GM18505 (cell line): Measurements from ENCODE around the gene PPP2R1A.
"Not testable (repeated sequence)": the region's sequence is repeated elsewhere in the genome, so short reads cannot be mapped to it uniquely, and the experiment has no call there.

Experiments used
- ATAC-seq: cut with Tn5 transposase; IDR thresholded peaks from one replicate; pipeline ENCODE4 v1.9.1; 2021; ENCODE audit not compliant: unreplicated experiment
- POLR2A ChIP-seq: IDR thresholded peaks from 4 replicates; pipeline ENCODE4 v1.6.1; 2011; ENCODE audit warnings: borderline replicate concordance; ENCODE audit not compliant: insufficient read depth, insufficient read length; ENCODE audit errors: extremely low read depth

Gene PPP2R1A

GRCh38 chr19:52219611-52220010 is 29.8 kb downstream of the PPP2R1A start:
- no peak for ATAC-seq
- no peak for TF ChIP-seq POLR2A

DNA sequence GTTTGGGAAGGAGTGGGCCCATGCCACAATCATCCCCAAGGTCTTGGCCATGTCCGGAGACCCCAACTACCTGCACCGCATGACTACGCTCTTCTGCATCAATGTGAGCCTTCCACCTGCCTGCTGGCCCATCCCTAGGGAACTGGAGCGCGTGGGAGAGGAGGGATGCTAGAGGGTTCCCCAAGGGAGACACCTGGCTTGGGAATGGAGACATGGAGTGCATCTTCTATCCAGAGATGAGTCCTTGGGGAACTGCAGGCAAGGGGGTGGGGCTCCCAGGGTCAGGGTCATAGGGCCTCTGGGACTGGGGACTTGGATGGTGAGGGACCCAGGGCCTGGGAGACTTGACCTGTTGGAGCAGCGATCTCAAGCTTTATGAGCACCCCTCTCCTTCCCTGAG is 31.2 kb downstream of the PPP2R1A start:
- no peak for TF ChIP-seq POLR2A
- no peak for ATAC-seq

GRCh38 chr19:52221831-52222375 is 32.1 kb downstream of the PPP2R1A start:
- ATAC-seq = no peak
- no peak for TF ChIP-seq POLR2A

DNA sequence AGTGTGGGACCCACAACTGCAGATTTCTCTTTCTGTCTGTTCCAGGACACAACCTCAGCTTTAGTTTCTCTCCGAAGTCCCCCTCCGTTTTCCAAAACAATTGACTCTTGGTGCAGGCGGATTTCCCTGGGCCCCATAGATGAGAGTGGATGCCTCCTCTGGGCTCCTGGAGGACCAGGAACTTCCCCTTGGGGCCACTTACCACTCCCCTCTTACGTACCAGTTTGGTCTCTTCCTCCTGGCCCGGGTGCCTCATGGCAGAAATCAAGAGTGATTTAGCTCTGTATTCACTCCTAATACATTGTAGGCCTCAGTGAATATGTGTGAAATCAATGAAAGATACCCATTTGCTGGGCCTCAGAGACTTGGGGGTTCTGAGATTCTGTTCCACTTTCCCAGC is 34.4 kb downstream of the PPP2R1A start:
- TF ChIP-seq POLR2A = no peak
- no peak for ATAC-seq

DNA sequence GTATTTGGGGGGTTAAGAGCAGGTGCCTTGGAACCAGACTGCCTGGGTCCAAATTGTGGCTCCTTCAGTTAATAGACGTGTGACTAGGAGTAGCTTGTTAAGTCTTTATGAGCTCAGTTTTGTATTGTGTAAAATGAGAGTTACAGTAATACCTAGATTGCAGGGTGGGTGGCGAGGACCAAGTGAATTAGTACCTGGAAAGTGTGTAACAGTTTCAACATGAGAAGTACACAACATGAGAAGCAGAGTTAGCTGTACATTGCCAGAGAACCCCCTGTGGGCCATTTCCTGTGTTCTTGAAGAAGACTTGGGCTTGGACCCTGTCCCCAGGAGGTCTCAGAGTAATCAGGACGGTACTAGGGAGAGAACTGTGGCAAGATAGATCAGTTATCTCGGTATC is 36.8 kb downstream of the PPP2R1A start:
- TF ChIP-seq POLR2A = no peak
- no peak for ATAC-seq

DNA sequence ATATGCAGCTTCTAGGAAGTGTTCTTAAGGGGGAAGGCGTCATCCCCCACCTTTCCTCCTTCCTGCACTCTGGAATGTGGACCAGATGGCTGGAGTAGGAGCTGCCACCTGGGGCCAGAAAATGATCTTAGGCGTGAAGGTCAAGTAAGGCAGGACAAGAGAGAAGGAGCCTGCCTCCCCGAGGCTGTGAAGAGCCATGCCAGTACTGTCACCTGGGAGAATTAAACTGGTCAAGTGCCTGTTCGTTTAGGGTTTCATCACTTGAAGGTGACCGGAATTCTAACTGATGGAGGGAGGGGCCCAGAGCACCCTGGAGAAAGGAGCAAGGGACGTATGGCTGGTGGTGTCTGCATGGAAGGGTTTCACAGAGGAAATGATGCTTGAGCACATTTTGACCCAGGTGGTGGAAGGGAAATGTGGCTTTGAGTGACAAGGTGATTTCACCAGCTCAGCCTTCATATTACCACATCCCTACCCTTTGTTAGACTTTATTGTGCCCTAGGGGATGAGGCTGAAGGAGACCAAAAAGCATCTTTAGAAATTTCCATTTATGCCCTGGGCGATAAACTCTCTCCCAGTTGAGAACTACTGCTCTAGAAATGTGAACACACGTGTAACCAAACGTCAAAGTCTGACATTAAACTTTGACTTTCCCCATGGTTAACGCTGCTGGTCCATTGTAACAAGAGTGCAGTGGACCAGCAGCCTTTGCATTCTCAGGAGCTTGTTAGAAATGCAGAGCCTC is 37.5 kb downstream of the PPP2R1A start:
- no peak for ATAC-seq
- no peak for TF ChIP-seq POLR2A

DNA sequence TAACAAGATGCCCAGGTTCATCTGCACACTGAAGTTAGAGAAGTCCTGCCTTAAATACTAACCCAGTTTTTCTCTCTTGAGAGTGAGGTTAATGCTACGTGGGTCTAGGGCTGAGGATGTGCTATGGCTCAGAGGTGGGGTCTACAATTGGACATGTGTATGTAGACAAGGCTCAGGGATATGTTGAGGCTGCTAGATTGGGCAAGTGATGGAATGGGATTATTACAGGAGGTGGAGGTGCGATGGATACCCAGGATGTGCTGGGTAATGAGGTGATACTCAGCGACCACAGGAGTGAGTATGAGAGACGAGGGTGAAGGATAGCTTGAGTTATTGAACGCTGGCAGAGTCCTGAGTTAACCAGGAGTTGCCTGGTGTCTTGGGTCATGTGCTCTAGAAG is 38.1 kb downstream of the PPP2R1A start:
- no peak for TF ChIP-seq POLR2A
- ATAC-seq = no peak

- ATAC-seq = no peak
- no peak for TF ChIP-seq POLR2A
Measured at GRCh38 chr19:52229524-52229923, 39.7 kb downstream of the PPP2R1A start.

GRCh38 chr19:52230685-52231084 is 40.8 kb downstream of the PPP2R1A start:
- no peak for TF ChIP-seq POLR2A
- ATAC-seq = no peak

DNA sequence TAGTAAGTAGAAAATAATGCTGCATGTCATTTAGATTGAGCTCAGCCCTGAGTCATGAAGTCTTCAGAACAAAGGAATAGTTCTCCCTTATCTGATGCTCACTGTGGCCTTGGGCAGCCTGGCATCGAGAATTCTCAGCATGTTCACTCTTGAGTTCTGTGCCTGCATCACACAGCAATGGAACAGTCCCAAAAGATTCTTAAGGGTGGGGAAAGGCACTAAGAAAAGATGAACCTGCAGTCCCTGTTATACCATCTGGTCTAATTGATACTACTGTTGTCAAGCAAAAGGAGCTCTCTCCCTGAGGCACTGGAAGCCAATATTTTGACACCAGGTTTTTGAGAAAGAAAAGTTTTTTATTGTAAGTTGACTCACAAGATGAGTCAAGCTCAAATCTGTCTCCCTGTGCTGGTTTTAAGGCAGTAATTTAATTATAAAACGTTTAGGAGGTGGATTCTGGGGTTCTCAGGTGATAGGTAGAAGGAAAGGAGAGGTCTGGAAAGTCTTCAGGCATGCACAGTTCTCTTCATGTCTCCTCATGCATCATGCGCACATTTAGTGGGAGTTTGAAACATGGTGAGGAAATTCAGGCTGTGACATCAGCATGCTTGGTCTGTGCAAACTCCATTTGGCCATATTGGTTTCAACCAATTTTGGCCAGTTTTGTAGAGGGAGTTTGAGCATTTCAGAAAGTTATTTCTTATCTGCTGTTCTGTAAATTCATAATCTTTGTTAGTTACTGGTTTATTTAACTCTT is 41.5 kb downstream of the PPP2R1A start:
- ATAC-seq = no peak

GRCh38 chr19:52234406-52234805 is 44.6 kb downstream of the PPP2R1A start:
- ATAC-seq = no peak
- no peak for TF ChIP-seq POLR2A

More for the DNA sequence above, 41.5 kb downstream of the PPP2R1A start:
- no peak for TF ChIP-seq POLR2A

DNA sequence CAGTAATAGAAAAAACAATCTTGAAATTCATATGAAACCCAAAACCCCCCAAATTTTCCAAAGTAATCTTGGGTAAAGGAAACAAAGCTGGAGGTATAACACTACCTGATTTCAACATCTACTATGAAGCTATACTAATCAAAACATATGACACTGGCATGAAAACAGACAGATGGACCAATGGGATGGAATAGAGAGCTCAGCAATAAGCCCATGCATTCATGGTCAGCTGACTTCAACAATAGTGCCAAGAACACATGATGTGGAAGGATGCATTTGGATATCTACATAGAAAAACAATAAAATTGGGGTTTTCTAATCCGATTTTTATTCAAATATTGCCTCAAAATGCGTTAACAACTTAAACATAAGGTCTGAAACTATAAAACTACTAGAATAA is 47.3 kb downstream of the PPP2R1A start:
- no peak for TF ChIP-seq POLR2A
- no peak for ATAC-seq

DNA sequence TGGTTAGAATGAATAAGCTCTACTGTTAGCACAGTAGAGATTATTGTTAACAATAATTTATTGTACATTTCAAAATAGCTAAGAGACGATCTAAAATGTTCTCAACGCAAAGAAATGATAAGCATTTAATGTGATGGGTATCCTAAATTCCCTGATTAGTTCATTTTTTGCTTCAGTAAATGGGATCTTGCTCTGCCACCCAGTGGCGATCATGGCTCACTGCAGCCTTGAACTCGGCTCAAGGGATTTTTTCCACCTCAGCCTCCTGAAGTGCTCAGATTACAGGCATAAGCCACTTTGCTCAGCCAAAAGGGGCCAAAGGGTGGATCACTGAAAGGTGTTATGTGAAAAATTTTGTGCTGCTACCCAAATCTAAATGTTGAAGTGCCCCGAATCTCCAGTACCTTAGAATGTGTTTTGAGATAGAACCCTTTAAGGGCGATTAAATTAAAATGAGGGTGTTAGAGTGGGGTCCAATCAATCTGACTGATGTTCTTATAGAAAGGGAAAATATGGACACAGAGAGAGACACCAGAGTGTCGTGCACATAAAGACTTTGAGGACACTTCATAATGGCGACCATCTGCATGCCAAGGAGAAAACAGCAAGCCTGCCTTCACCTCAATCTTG is 48.0 kb downstream of the PPP2R1A start:
- TF ChIP-seq POLR2A = no peak
- ATAC-seq = no peak

GRCh38 chr19:52244021-52244420 is 54.2 kb downstream of the PPP2R1A start:
- no peak for ATAC-seq
- TF ChIP-seq POLR2A = no peak

DNA sequence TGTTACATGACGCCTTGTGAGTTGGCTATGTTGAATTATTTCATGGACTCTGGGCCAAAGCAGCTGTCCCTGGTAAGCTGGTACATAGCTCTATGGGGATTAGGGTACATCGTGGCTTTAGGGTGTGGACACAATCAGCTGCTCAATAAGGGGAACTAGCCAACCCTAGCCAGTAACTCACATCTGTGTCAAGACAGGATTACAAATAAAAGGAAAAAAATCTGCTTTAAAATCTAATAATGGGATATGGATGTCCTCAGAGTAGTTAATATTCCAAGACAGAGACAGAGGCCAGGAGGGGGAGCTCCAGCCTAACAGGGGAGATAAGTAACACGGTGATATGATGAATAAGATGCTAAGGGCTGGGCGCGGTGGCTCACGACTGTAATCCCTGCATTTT is 58.4 kb downstream of the PPP2R1A start:
- no peak for TF ChIP-seq POLR2A
- no peak for ATAC-seq

- TF ChIP-seq POLR2A = no peak
- ATAC-seq = no peak
Measured at GRCh38 chr19:52258426-52258825, 68.6 kb downstream of the PPP2R1A start.

GRCh38 chr19:52265556-52265955 is 75.7 kb downstream of the PPP2R1A start:
- not testable (repeated sequence) for ATAC-seq
